Brain microvascular endothelial cell (primary cell): ENCODE data around the gene SPOCK3.

Source experiments
- DNase-seq: peaks from one replicate; pipeline ENCODE4 v3.0.0-alpha.2; 2020
- H3K27ac ChIP-seq: fragments of 250-450 bp; sonication (Bioruptor Pico); 2 replicates; pipeline ENCODE4 v1.5.1; 2020; ENCODE audit warnings: mild to moderate bottlenecking, moderate library complexity
- H3K27me3 ChIP-seq: fragments of 250-450 bp; sonication (Bioruptor Pico); replicated peaks from 2 replicates; pipeline ENCODE4 v1.5.1; 2020; ENCODE audit warnings: mild to moderate bottlenecking
- H3K36me3 ChIP-seq: fragments of 250-450 bp; sonication (Bioruptor Pico); replicated peaks from 2 replicates; pipeline ENCODE4 v1.5.1; 2020; ENCODE audit warnings: mild to moderate bottlenecking
- H3K4me3 ChIP-seq: 2 replicates; pipeline ENCODE4 v1.5.1; 2011; ENCODE audit warnings: low read depth, mild to moderate bottlenecking, control low read depth, low read length, moderate library complexity
- in situ Hi-C: cut with HindIII; loops from 2 replicates; pipeline ENCODE4 v1.10.0; 2017; ENCODE audit warnings: low sequenced_read_pairs, low pct_ligation_motif_present
- TF ChIP-seq, protein P1 (sequence below): IDR thresholded peaks from 2 replicates; pipeline ENCODE4 v1.5.1; 2011; ENCODE audit warnings: low read depth, mild to moderate bottlenecking, moderate library complexity, low read length, control low read depth, inconsistent platforms; ENCODE audit errors: missing control alignments

SPOCK3 gene

DNA sequence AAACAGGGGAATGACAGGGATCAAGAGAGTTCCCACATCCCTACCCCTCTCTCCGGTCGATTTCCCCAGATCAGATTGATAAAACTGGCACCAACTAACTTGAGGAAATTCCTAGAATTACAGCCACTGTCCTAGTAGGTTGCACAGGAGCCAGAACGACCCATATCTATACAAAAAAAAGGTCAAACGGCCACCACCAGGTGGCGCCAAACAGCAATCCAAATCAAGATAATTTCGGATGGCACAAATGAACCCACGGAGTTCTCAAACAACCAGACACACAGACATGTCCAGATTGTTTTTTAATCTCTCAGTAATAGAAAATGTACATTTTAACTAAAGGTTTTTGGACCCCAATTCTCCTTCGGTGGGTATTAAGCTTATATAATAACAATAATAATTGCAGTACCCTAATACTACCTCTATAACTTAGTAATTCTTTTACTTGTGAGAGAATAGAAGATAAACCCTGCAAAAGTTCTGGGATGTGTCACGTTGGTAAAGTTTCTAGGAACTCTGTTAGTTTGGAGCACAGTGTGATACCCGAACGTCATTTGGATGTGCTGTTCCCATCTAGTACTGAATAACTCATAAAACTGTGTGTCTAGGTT, 212.6 kb downstream of the SPOCK3 start:
- TF ChIP-seq, protein P1, sequence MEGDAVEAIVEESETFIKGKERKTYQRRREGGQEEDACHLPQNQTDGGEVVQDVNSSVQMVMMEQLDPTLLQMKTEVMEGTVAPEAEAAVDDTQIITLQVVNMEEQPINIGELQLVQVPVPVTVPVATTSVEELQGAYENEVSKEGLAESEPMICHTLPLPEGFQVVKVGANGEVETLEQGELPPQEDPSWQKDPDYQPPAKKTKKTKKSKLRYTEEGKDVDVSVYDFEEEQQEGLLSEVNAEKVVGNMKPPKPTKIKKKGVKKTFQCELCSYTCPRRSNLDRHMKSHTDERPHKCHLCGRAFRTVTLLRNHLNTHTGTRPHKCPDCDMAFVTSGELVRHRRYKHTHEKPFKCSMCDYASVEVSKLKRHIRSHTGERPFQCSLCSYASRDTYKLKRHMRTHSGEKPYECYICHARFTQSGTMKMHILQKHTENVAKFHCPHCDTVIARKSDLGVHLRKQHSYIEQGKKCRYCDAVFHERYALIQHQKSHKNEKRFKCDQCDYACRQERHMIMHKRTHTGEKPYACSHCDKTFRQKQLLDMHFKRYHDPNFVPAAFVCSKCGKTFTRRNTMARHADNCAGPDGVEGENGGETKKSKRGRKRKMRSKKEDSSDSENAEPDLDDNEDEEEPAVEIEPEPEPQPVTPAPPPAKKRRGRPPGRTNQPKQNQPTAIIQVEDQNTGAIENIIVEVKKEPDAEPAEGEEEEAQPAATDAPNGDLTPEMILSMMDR = peak; percentile 79

DNA sequence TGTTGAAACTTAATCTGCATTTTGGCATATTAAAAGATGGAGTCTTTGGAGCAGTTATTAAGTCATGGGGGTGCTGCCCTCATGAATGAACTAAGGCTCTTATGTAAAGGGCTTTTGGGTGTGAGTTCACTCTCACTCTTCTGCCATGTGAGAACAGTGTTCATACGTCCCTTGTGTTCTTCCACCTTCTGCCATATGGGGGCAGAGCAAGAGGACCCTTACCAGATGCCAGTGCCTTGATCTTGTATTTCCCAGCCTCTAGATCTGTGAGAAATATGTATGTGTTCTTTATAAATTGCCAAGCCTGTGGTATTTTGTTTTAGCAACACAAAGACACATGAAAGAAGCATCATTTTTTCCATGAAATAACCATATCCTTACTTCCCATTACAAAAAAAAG, 213.9 kb downstream of the SPOCK3 start:
- H3K36me3 ChIP-seq = no peaks in the 10 kb centered on the region
- in situ Hi-C loops = no loop called here
- no peak overlapping the region for H3K4me3 ChIP-seq
- H3K27ac ChIP-seq = no peak overlapping the region
- no peaks in the 10 kb centered on the region for H3K27me3 ChIP-seq
- TF ChIP-seq, protein P1 = peak; percentile 68
- DNase-seq = no peak

More for the DNA sequence above, 212.6 kb downstream of the SPOCK3 start:
- in situ Hi-C loops = no loop called here
- no peak overlapping the region for H3K27ac ChIP-seq
- H3K27me3 ChIP-seq = no peaks in the 10 kb centered on the region
- H3K4me3 ChIP-seq = no peak overlapping the region
- peak; percentile 74 for DNase-seq
- no peaks in the 10 kb centered on the region for H3K36me3 ChIP-seq

DNA sequence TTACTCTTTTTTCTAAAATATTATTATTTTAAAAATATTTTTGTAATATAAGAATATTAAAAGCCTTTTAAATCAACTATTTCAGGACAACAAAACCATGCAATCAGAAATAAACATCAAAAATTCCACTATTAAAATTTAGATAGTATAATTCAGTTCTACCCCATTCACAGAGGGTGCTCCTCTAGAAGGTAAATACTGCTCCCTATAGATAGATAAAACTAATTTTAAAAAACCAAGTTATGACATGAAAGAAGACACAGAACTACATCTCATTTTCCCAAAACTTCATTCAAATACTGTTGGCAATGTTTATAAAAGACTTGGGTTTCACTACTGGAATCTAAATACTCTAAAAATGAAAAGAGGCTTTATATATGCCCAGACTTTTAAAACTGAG, 219.3 kb downstream of the SPOCK3 start:
- in situ Hi-C loops = no loop called here
- no peak for DNase-seq
- no peak overlapping the region for H3K27ac ChIP-seq
- H3K27me3 ChIP-seq = no peaks in the 10 kb centered on the region
- H3K36me3 ChIP-seq = no peaks in the 10 kb centered on the region
- TF ChIP-seq, protein P1 = no peak
- no peak overlapping the region for H3K4me3 ChIP-seq

DNA sequence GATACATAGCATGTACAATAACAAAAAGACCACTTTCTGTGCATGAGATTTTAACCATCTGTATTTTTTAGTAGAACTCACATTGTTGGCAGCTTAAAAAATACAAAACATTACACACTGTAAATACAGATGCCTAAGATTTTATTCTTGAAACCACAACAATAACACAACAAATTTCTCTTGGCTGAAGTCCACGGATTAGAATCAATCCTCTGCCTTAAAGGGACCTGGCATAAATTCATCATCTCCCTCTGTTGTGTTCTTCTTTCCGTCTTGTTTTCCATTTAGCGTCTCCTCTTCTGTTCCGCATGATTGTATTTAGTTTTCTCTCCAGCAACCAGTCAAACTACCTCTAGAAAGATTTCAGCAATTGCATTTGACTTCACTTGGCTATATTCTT, 231.0 kb downstream of the SPOCK3 start:
- in situ Hi-C loops = no loop called here
- no peak overlapping the region for H3K4me3 ChIP-seq
- TF ChIP-seq, protein P1 = no peak
- H3K36me3 ChIP-seq = no peaks in the 10 kb centered on the region
- DNase-seq = no peak
- no peak overlapping the region for H3K27ac ChIP-seq
- no peaks in the 10 kb centered on the region for H3K27me3 ChIP-seq

DNA sequence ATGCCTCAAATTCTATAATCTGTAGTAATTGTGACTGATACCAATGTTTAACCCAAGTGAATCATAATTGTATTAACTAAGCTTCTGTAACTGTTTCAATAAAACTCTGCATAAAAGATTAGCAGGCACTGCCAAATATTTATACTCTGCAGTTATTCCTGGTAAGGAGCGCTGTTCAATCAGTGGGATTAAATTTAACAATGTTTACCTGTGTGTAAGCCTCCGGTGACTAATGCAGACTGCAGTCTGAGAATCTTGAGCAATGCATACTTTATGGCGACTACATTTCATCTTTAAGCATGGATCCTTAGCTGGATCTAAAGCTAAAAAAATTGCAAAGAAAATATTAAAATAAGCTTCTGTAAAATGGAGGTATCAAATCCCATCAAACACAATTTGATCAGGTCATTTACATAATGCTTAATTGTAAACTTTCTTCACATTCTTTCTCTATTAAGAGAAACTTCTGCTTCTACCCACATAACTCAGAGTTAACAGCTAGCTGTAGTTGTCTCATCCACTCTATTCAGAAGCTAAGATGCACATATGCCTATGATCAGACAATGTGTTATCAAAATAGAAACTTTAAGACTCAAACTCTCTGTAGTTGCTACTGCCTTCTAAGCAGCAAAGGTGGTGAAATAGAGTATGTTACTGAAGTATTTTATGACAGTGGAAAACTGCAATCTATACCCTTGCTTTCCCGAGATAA, 234.0 kb downstream of the SPOCK3 start:
- TF ChIP-seq, protein P1 = no peak
- no peak for DNase-seq
- Histone ChIP-seq H3K4me3 (no peak overlapping the region), H3K36me3 (no peaks in the 10 kb centered on the region), H3K27ac (no peak overlapping the region), H3K27me3 (no peaks in the 10 kb centered on the region)
- in situ Hi-C loops = no loop called here

DNA sequence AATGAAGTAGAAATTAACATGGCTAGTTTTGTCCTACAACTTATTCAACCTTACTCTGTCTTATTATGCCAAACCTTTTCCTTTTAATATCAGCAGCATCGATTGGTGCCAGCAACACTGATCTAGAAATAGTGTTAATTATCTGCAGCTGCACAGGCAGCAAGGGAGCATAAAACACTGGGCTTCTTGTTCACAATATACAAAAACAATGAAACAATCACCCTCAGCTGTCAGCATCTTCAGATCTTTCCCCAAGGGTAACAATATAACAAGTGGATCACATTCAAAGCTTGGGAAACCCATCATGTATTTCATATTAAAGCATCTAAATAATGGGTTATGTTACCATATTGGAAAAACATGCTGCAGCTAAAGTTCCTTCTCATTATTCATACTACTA, 238.1 kb downstream of the SPOCK3 start:
- Histone ChIP-seq H3K36me3 (no peaks in the 10 kb centered on the region), H3K4me3 (no peak overlapping the region), H3K27ac (no peak overlapping the region), H3K27me3 (no peaks in the 10 kb centered on the region)
- in situ Hi-C loops = no loop called here
- TF ChIP-seq, protein P1 = no peak
- DNase-seq = no peak
